SKM-1 (cell line): Measurements from ENCODE around the gene ASPG.

Experiments used
- DNase-seq: peaks from one replicate; lab custom pipeline; 2025; ENCODE audit not compliant: unreplicated experiment; lab: John Stamatoyannopoulos, UW

Gene ASPG

GRCh38 chr14:104093366-104094055, 8.0 kb downstream of the ASPG start:
- DNase-seq = no peak

GRCh38 chr14:104094056-104094708, 8.7 kb downstream of the ASPG start:
- no peak for DNase-seq

GRCh38 chr14:104094709-104095425, 9.4 kb downstream of the ASPG start:
- DNase-seq = no peak

DNA sequence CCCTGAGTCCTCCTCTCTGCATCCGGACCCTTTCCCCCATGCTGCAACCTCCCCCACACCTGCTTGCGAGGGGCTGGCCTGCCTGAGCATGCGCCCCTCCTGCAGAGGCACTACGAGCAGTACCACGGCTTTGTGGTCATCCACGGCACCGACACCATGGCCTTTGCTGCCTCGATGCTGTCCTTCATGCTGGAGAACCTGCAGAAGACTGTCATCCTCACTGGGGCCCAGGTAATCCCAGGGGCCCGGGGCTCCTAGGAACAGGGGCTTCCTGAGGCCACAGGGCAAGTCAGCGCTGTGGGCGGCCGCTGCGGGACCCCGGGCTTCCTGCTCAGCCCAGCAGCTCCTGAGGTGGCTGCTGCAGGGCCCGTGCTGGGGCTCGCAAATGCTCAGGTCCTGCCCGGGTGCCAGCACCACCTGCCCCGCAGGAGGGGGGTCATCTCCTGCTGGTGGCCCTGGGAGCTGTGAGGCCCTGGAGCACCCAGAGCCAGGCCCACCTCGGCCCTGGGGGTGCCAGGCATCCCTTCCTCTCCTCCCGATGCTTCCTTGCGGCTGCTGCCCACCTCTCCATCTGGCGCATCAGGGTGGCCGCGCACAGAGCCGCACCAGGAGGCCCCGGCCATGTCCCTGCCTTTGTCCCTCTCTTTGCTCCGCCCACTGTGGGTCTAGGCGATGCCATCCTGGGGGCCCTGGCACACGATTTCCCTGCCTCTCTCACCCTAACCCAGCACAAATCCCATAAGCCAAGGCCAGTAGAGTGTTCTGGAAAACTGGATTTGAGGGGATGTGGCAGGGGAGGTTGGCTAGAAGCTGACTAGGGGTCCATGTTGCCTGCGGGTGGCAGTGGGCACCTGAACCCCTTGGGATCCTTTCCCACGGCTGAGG, 10.2 kb downstream of the ASPG start:
- DNase-seq = no peak

GRCh38 chr14:104096318-104096717, 10.8 kb downstream of the ASPG start:
- no peak for DNase-seq

DNA sequence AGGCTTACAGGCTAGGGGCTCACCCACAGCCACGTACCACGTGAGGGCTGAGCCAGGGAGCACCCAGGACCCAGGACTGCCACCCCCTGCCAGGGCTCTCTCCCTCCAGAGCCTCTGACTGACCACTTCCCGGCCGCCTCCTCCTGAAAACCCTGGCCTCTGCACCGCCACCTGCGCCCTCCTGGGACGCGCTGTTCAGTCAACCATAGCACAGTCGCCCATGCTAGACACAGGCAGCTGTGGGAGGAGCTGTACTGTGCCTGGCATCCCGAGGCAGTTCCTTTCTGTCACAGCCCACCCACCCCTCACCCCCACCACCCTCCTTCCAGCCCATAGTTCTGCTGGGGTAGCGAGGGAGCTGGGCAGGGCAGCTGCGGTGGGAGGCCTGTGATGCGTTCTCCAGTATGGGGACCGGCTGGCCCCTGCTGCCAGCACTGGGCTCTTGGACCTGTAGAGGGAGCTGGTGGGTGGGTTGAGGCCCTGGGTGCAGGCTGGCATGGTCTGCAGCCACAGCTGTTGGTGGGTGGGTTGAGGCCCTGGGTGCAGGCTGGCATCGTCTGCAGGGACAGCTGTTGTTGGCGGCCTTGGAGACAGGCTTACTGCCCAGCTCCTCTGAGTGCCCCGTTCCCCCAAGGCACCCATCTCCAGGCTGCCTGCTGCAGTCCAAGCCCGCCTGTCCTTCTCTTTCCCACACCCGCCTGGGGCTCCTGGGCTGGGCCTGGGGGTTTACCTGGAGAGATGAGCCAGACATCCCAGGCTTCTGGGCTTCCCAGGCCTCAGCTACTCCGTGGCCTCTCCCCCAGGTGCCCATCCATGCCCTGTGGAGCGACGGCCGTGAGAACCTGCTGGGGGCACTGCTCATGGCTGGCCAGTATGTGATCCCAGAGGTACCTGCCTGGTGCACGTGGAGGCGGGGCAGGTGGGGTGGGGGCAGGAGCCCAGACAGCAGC, 11.5 kb downstream of the ASPG start:
- DNase-seq = no peak

DNA sequence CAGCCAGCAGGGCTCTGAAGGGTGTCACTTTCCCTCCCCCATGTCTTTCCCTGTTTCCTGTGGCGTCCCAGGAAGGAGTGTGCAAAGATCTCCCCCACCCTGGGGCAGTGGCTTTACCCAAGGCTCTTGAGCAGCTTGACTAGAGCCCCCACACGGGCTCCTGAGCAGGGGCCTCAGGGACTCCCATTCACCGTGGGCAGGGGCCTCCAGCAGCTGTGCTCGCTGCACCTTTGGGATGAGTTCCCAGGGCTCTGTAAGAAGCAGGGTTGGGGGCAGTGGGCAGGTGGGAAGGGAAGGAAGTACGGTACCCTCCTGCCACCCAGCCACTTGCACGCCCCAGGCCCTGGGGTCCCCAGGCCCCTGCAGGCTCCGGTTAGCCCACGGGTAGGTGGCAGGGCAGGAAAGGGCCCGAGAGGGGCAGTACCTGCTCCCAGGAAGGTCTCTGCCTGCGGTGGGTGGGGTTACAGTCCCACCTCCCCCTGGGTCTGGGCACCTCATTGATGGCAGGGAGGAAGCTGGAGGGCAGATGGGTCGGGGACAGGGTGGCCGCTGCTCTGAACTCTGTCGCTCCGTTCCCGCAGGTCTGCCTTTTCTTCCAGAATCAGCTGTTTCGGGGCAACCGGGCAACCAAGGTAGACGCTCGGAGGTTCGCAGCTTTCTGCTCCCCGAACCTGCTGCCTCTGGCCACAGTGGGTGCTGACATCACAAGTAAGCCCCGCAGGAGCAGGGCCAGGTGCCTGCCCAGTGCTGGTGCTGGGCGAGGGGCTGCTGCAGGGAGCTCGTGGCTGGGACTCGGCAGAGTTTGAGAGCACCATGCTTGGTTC, 13.0 kb downstream of the ASPG start:
- no peak for DNase-seq

- DNase-seq = no peak
Observed at GRCh38 chr14:104099096-104100041, 13.9 kb downstream of the ASPG start.

DNA sequence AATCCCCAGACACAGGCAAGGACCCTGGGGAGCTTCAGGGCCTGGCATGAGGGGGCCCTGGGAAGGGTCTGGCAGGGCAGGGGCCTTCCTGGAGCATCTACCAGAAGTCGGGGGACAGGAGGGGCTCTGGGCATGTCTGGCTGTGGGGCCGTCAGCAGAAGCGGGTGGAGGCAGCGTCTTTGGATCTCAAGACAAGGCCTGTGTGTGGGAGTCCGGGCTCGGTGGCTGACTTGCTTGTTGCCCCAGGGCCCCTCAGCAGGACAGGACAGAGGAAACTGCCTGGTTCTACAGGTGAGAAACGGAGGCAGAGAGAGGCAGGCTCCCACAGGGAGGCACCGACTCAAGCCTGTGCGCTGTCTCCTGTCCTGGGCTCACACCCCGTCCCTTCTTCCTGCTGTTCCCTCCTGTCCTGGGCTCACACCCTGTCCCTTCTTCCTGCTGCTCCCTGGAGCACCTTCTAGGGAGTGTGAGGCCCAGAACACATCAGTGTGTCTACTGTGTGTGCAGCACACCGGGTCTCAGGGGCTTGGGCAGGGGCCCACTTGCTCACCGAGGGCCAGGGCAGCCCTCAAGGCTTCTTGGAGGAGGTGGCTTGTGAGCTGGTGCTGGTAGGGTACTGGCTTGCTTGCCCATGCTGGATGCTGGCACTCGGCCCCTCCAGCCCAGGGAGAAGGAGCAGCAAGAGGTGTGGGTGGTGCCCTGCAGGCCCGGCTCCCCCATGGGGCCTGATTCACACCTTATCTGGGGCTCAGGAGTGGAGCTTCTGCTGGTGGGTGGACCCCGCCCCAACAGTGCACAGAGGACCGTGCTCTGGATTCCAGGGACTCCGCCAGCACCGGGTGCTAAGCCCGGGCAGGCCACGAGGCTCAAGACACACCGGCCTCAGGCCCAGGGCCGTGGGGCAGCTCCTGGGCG, 14.9 kb downstream of the ASPG start:
- no peak for DNase-seq

DNA sequence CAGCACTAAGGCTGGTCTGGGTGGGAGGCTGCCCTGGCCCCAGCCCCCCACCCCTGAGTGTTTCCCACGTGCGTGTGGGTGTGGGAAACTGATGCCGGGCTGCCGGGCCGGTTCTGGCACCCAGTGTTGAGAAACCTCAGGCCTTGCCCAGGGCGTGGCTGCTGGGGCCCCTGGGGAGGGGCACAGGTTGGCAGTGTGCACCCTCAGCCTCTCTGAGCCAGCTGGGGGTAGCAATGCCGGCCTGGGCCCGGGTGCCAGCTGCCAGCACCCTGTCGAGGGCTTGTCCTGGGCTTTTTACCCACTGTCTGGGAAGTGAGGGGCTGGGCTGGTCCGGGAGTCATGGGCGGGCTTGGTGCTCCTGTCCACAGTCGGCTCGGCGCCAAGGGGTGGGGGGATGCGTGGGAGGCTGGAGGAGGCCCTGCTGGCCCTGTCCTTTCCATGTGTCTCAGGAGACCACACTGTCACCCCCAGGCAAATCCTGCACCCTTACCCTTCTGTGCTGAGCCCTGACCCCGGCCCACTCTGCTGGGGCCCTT, 15.7 kb downstream of the ASPG start:
- DNase-seq = no peak

GRCh38 chr14:104101651-104102281, 16.3 kb downstream of the ASPG start:
- no peak for DNase-seq

DNA sequence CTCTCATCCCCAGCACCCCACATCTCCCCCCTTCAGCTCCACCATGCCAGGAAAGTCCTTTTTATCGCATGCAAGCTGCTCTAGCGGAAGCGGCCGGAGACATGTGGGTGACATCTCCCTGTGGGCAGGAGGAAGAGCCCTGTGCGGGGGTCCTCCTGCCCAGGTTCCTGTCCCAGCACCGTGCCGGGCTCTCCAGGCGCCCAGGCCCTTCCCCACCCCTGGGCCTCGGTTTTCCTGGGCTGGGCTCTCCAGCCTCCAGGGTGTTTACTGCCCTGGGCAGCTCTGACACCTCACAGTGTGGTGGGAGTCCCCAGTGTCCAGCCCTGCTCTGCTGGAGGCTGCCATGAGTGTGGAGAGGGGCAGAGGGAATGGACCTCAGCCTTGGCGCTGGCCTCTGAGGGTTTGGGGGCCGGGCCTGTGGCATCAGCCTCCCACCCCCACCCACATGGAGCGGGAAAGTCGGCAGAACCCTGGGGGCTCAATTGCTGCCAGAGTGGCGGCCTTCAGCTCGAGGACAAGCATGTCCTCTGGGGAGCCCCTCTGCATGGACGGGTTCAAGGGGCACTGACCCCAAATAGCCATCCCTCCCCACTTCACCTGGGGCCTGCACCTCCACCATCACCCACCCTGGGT, 16.9 kb downstream of the ASPG start:
- DNase-seq = no peak

GRCh38 chr14:104103061-104103445, 17.6 kb downstream of the ASPG start:
- DNase-seq = no peak

DNA sequence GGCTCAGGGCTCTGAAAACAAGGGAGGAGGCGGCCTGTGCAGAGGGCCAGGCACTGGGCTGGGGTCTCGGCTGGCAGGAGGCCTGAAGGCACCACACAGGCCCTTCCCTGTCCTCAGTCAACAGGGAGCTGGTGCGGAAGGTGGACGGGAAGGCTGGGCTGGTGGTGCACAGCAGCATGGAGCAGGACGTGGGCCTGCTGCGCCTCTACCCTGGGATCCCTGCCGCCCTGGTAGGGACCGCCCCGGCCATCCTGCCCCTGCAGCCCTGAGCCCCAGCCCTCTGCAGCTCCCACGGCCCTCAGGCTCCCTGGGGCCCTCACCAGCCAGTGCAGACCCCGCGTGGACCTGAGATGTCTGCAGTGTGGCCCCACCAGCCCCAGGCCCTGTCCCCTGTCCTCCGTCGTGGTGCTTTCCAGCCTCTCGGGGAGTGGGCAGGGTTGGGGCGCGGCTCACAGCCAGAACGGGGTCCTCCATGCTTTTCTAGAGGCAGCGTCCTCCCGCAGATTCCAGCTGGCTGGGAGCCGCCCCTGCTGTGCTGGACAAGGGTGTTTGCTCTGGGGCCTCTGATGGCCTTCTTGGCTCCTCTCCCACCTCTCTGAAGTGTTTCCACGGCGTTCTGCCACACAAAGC, 18.1 kb downstream of the ASPG start:
- no peak for DNase-seq

- no peak for DNase-seq
Observed at GRCh38 chr14:104104076-104104901, 18.8 kb downstream of the ASPG start.
